Progenitor cell of endocrine pancreas (in vitro differentiated cells): ENCODE data around the gene ESR2. TPM values are rescaled to one million over a fixed set of nuclear protein-coding genes. Genes with fewer than 3 reads are reported as not detected.

Experiments
- DNase-seq: peaks from one replicate; pipeline ENCODE4 v3.0.0; 2021; ENCODE audit warnings: low spot score; ENCODE audit not compliant: unreplicated experiment
- H3K27ac Mint-ChIP-seq: 2 replicates; pipeline ENCODE4 v1.8.0; 2021; ENCODE audit warnings: mild to moderate bottlenecking, moderate library complexity, mixed read lengths
- H3K27me3 Mint-ChIP-seq: 2 replicates; pipeline ENCODE4 v1.8.0; 2021; ENCODE audit warnings: mixed read lengths
- H3K36me3 Mint-ChIP-seq: 2 replicates; pipeline ENCODE4 v1.8.0; 2022; ENCODE audit warnings: mixed read lengths; ENCODE audit not compliant: insufficient read depth
- H3K4me1 Mint-ChIP-seq: 2 replicates; pipeline ENCODE4 v1.8.0; 2021; ENCODE audit warnings: low read depth, mixed read lengths
- H3K4me3 Mint-ChIP-seq: 2 replicates; pipeline ENCODE4 v1.8.0; 2021; ENCODE audit warnings: low read depth, mild to moderate bottlenecking, moderate library complexity, mixed read lengths
- H3K9me3 Mint-ChIP-seq: 2 replicates; pipeline ENCODE4 v1.8.0; 2021; ENCODE audit warnings: low read depth, mixed read lengths
- total RNA-seq: library from RNA; stranded (reverse); gene quantifications from 2 replicates; pipeline ENCODE4 v1.2.1, GENCODE V29; 2021
- TF ChIP-seq, protein P1 (sequence below): fragments of 200-600 bp; sonication (generic); IDR thresholded peaks from one replicate; pipeline ENCODE4 v1.5.0; 2021; ENCODE audit warnings: antibody characterized with exemption, mild to moderate bottlenecking; ENCODE audit not compliant: unreplicated experiment

The ESR2 gene
- total RNA-seq, 1 donor from 2014 or later, result 0.29 TPM

DNA sequence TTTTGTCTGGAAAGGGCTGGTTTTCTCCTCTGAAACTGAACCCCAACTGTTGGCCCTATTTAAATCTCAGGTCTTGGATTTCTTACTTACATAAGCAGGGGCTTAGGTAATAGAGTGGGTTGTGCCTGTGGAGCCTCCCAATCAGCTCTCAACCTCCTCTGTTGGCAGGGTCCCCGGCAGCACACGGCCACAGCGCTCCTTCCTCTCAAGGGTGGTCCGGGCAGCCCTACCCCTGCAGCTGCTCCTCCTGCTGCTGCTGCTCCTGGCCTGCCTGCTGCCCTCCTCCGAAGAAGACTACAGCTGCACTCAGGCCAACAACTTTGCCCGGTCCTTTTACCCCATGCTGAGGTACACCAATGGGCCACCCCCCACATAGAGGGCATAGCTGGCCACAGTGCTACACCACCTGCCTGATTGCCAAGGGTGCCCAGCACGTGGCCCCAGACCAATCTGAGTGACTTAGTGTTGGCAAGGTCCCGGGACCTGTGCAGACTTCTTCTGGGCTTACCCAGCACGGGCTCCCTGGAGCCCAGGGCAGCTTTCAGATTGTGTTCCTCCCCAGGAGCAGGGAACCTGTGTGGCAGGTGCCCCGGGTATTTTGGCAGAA lies 68.9 kb downstream of the ESR2 start:
- H3K27ac Mint-ChIP-seq, result no peak overlapping the region
- no peaks in the 10 kb centered on the region for H3K27me3 Mint-ChIP-seq
- H3K36me3 Mint-ChIP-seq, result peaks cover 35% of the 10 kb centered on the region
- H3K9me3 Mint-ChIP-seq, result no peaks in the 10 kb centered on the region
- no peaks in the 10 kb centered on the region for H3K4me1 Mint-ChIP-seq
- H3K4me3 Mint-ChIP-seq, result no peak overlapping the region
- DNase-seq, result no peak
- TF ChIP-seq, protein P1, sequence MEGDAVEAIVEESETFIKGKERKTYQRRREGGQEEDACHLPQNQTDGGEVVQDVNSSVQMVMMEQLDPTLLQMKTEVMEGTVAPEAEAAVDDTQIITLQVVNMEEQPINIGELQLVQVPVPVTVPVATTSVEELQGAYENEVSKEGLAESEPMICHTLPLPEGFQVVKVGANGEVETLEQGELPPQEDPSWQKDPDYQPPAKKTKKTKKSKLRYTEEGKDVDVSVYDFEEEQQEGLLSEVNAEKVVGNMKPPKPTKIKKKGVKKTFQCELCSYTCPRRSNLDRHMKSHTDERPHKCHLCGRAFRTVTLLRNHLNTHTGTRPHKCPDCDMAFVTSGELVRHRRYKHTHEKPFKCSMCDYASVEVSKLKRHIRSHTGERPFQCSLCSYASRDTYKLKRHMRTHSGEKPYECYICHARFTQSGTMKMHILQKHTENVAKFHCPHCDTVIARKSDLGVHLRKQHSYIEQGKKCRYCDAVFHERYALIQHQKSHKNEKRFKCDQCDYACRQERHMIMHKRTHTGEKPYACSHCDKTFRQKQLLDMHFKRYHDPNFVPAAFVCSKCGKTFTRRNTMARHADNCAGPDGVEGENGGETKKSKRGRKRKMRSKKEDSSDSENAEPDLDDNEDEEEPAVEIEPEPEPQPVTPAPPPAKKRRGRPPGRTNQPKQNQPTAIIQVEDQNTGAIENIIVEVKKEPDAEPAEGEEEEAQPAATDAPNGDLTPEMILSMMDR, result no peak

DNA sequence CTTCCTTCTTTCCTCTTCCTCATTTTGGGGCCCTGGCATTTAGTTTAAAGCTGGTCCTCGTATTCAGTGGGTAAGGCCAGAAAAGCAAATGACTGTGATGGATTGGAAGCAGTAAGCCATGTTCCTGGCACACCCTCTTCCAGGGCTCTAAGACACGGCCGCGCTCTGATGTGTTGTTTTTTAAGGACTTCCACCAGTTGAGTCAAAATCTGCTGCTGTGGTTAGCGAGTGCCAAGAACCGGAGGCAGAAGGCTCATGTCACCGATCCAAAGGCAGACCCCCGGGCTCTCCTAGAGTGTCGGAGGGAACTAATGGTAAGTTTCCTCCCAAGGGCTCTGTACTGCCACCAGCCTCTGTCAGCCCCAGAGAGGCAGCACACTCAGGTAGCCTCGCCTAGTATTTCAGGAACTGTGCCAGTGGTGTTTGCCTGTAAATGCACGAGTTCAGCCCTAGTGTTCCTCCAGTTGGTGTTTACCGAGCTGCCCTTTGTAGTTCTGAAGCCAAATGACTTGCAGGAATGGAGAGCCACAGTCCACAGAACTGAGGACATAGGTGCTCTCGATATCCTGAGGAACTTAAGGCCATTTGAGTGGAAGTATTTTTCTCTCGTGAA lies 72.7 kb downstream of the ESR2 start:
- no peak for DNase-seq
- TF ChIP-seq, protein P1, result no peak
- Mint-ChIP-seq H3K27me3 (no peaks in the 10 kb centered on the region), H3K36me3 (peaks cover 32% of the 10 kb centered on the region), H3K27ac (peak overlapping the region; percentile 64), H3K4me3 (no peak overlapping the region), H3K4me1 (peaks cover 1% of the 10 kb centered on the region), H3K9me3 (no peaks in the 10 kb centered on the region)

DNA sequence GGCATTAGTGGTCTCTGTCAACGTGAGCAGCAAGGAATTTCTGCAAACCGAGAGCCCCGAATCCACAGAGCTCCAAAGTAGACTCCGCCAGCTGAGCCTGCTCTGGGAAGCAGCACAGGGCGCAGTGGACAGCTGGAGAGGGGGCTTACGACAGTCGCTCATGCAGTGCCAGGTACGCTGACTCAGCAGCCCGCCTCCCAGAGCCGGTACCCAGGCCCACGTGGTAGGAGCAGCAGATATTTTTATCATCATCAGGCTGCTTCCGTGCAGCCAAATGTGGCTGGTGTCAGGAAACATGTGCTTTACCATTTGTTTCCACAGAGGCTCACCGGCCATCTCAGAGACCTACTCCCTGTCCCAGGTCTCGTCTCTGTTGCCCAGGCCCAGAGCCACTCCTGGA lies 73.7 kb downstream of the ESR2 start:
- Mint-ChIP-seq H3K36me3 (peaks cover 41% of the 10 kb centered on the region), H3K9me3 (no peaks in the 10 kb centered on the region), H3K27ac (no peak overlapping the region), H3K4me1 (peaks cover 1% of the 10 kb centered on the region), H3K27me3 (no peaks in the 10 kb centered on the region), H3K4me3 (no peak overlapping the region)
- TF ChIP-seq, protein P1, result no peak
- no peak for DNase-seq

DNA sequence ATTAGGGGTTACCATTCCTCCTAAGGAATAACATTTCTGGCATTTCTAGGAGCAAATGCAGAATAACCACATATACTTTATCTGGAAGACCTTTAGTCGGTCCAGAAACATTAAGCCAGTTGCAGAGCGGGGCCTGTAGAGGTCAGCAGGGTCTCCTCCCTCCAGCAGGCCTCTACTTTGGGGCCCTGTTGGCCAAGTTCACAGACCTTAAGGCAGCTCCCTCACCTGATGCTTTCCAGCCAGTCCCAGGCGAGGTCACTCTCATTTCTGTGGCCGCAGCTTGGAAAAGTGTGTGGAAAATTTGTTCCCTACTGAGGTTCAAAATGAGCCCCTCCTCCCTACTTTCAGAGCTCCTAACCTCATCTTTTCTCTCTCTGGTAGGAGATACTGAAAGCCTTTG lies 74.1 kb downstream of the ESR2 start:
- TF ChIP-seq, protein P1, result no peak
- peaks cover 45% of the 10 kb centered on the region for H3K36me3 Mint-ChIP-seq
- no peaks in the 10 kb centered on the region for H3K9me3 Mint-ChIP-seq
- H3K27ac Mint-ChIP-seq, result no peak overlapping the region
- no peak overlapping the region for H3K4me3 Mint-ChIP-seq
- no peaks in the 10 kb centered on the region for H3K27me3 Mint-ChIP-seq
- DNase-seq, result no peak
- H3K4me1 Mint-ChIP-seq, result peaks cover 1% of the 10 kb centered on the region

DNA sequence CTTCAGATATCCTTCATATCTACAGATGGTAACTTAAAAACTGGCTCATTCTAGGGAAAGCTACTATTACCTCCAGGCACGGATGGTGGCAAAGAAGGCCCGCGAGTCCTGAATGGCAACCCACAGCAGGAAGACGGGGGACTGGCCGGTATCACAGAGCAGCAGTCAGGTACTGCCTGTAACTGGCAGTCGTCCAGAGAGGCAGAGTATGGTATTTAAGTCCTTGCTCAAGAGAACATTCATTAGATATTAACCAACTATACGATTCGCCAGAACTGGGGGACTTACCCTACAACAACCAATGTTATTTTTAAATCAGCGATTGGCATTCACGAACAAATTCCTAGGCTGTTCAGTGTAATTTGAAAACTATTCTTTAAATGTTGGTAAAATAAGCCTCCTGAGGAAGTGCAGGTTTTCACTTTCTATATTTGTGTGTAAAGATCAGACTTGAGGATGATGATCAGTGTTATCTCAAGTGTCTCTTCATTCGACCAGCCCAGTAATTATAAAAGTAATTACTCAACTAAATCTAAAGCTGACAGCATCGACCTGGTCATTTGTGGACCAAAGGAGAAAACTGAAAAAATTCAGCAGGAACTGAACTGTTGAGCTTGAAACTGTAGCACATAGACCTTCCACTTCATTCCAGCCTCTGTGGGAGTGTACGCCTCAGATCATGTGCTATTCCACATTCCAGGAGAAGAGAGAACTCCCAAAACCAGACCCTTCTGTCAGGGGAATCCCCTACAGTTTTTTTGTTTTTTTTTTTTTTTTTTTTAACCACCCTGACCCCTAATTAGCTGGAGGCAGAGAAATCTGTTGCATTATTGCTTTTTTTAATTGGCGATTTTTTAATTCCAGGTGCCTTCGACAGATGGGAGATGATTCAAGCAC lies 75.6 kb downstream of the ESR2 start:
- DNase-seq, result no peak
- no peaks in the 10 kb centered on the region for H3K27me3 Mint-ChIP-seq
- no peak overlapping the region for H3K27ac Mint-ChIP-seq
- H3K4me3 Mint-ChIP-seq, result no peak overlapping the region
- TF ChIP-seq, protein P1, result no peak
- peaks cover 42% of the 10 kb centered on the region for H3K36me3 Mint-ChIP-seq
- H3K4me1 Mint-ChIP-seq, result peaks cover 9% of the 10 kb centered on the region
- H3K9me3 Mint-ChIP-seq, result no peaks in the 10 kb centered on the region
